Activated naive CD4-positive, alpha-beta T cell treated with anti-CD3 and anti-CD28 coated beads for 36 hours (primary cell): ENCODE data around the gene FGF22. TPM values are rescaled to one million over a fixed set of nuclear protein-coding genes. Genes with fewer than 3 reads are reported as not detected.
"Not testable (repeated sequence)": the region's sequence is repeated elsewhere in the genome, so short reads cannot be mapped to it uniquely, and the experiment has no call there.

ENCODE experiments used
- CTCF ChIA-PET: fragments of 350-600 bp; sonication (Branson Sonifier 250); formaldehyde crosslinking; loops from one replicate; lab custom pipeline; 2021; ENCODE audit warnings: antibody characterized with exemption; lab: Charles Lee
- DNase-seq: peaks from one replicate; pipeline ENCODE4 v3.0.0-alpha.2; 2020
- H3K27ac Mint-ChIP-seq: one replicate; pipeline ENCODE4 v1.8.0; 2021; ENCODE audit warnings: mild to moderate bottlenecking, mixed read lengths
- H3K27me3 Mint-ChIP-seq: one replicate; pipeline ENCODE4 v1.8.0; 2021; ENCODE audit warnings: low read depth, mixed read lengths
- H3K36me3 Mint-ChIP-seq: one replicate; pipeline ENCODE4 v1.8.0; 2021; ENCODE audit warnings: low read depth, mixed read lengths
- H3K4me1 Mint-ChIP-seq: one replicate; pipeline ENCODE4 v1.8.0; 2021; ENCODE audit warnings: low read depth, mixed read lengths
- H3K4me3 Mint-ChIP-seq: one replicate; pipeline ENCODE4 v1.8.0; 2021; ENCODE audit warnings: mild to moderate bottlenecking, moderate library complexity, mixed read lengths
- H3K9me3 Mint-ChIP-seq: one replicate; pipeline ENCODE4 v1.8.0; 2021; ENCODE audit warnings: mixed read lengths
- intact Hi-C: fragments of 100-400 bp; cut with micrococcal nuclease; formaldehyde crosslinking; loops from one replicate; pipeline ENCODE4 v1.15.1; 2023
- total RNA-seq, 2 experiments: library from RNA; stranded (reverse); gene quantifications; one replicate each; pipeline ENCODE4 v1.2.3, GENCODE V29; 2021

The FGF22 gene
- total RNA-seq, 2 experiments from 2014 or later, result not detected

GRCh38 chr19:618674-619285, 20.9 kb upstream of the FGF22 start:
- intact Hi-C loops, result no loop called here
- no peaks in the 10 kb centered on the region for H3K27me3 Mint-ChIP-seq
- H3K27ac Mint-ChIP-seq, result no peak overlapping the region
- CTCF ChIA-PET, result no interaction called here
- no peak overlapping the region for H3K4me3 Mint-ChIP-seq
- H3K9me3 Mint-ChIP-seq, result no peaks in the 10 kb centered on the region
- H3K4me1 Mint-ChIP-seq, result peaks cover 2% of the 10 kb centered on the region
- H3K36me3 Mint-ChIP-seq, result peaks cover 16% of the 10 kb centered on the region
- DNase-seq, result no peak

- Mint-ChIP-seq H3K9me3 (no peaks in the 10 kb centered on the region), H3K27me3 (no peaks in the 10 kb centered on the region), H3K4me1 (peaks cover 2% of the 10 kb centered on the region), H3K27ac (no peak overlapping the region), H3K4me3 (no peak overlapping the region), H3K36me3 (peaks cover 15% of the 10 kb centered on the region)
- intact Hi-C loops, result no loop called here
- DNase-seq, result no peak
- CTCF ChIA-PET, result no interaction called here
Measured at GRCh38 chr19:619286-620002, 20.2 kb upstream of the FGF22 start.

GRCh38 chr19:620166-620862, 19.4 kb upstream of the FGF22 start:
- CTCF ChIA-PET, result no interaction called here
- intact Hi-C loops, result no loop called here
- H3K4me1 Mint-ChIP-seq, result peaks cover 2% of the 10 kb centered on the region
- no peak overlapping the region for H3K27ac Mint-ChIP-seq
- peaks cover 11% of the 10 kb centered on the region for H3K36me3 Mint-ChIP-seq
- no peaks in the 10 kb centered on the region for H3K9me3 Mint-ChIP-seq
- DNase-seq, result no peak
- H3K27me3 Mint-ChIP-seq, result no peaks in the 10 kb centered on the region
- H3K4me3 Mint-ChIP-seq, result no peak overlapping the region

DNA sequence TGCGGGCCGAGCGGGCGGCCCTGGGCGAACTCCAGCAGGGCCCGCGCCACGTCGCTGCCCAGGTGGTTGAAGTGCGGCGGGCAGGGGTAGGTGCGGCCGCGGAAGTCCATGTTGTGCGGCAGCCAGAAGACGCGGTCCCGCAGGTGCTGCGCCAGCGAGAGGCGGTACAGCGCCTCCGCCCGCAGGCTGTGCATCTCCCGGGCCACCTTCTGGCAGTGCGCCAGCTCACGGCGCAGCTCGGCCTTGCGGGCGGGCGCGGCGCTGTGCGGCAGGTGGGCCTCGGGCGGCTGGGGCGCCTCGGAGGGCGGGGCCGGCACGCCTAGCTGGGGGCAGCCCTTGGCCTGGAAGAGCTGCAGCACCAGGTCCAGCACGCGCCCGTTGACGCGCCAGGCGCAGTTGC, 18.5 kb upstream of the FGF22 start:
- CTCF ChIA-PET, H3K4me1 Mint-ChIP-seq, H3K27me3 Mint-ChIP-seq, H3K27ac Mint-ChIP-seq, H3K9me3 Mint-ChIP-seq, H3K4me3 Mint-ChIP-seq, DNase-seq, intact Hi-C loops: not testable (repeated sequence)
- H3K36me3 Mint-ChIP-seq, result peaks cover 12% of the 10 kb centered on the region

DNA sequence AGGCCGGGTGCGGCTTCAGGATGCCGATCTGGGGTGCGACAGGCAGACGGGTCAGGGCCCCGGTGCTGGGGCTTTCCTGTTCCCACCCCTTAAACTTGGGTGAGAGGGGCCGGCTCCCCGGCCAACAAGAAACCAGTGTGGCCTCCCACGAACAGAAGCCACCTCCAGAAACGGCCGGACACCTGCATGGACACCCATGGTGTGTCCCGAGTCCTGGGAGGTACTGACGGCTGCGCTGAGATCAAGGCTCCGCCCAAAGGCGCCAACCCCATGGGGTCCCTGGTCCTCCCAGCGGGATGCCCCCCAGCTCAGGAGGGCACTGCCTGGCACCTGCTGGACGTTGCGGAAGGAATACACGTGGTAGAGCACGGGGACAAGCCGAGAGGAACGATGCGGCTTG, 17.9 kb upstream of the FGF22 start:
- intact Hi-C loops, result no loop called here
- Mint-ChIP-seq H3K9me3 (no peaks in the 10 kb centered on the region), H3K4me1 (no peaks in the 10 kb centered on the region), H3K27ac (no peak overlapping the region), H3K36me3 (peaks cover 12% of the 10 kb centered on the region), H3K27me3 (no peaks in the 10 kb centered on the region), H3K4me3 (no peak overlapping the region)
- no peak for DNase-seq
- CTCF ChIA-PET, result no interaction called here

DNA sequence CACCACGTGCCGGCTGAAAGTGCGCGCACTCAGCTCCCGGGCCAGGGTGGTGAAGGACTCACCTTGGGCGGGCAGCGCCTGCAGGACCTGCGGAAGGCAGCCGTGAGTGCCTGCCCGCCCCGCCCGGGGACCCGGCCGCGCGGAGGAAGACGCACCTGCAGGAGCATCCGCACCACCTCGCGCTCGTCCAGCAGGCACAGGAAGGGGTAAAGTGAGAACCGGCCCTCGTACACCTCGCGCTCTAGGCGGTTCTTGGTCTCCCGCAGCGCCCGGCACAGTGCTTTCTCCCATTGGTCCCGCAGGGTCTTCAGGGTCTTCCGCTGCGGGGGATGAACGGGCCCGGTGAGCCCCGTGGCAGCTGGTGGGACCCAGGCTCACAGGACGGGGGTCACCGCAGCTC, 17.0 kb upstream of the FGF22 start:
- Mint-ChIP-seq H3K27me3 (no peaks in the 10 kb centered on the region), H3K36me3 (peaks cover 9% of the 10 kb centered on the region), H3K4me1 (no peaks in the 10 kb centered on the region)

GRCh38 chr19:623175-623916, 16.3 kb upstream of the FGF22 start:
- no peak for DNase-seq
- Mint-ChIP-seq H3K27ac (no peak overlapping the region), H3K36me3 (peaks cover 11% of the 10 kb centered on the region), H3K27me3 (no peaks in the 10 kb centered on the region), H3K9me3 (no peaks in the 10 kb centered on the region), H3K4me1 (peaks cover 2% of the 10 kb centered on the region), H3K4me3 (no peak overlapping the region)
- CTCF ChIA-PET, result no interaction called here
- intact Hi-C loops, result no loop called here

More for the DNA sequence above, 17.0 kb upstream of the FGF22 start:
- CTCF ChIA-PET, result no interaction called here
- no peak for DNase-seq
- no peaks in the 10 kb centered on the region for H3K9me3 Mint-ChIP-seq
- no peak overlapping the region for H3K4me3 Mint-ChIP-seq
- intact Hi-C loops, result no loop called here
- H3K27ac Mint-ChIP-seq, result no peak overlapping the region

GRCh38 chr19:623974-624373, 15.7 kb upstream of the FGF22 start:
- CTCF ChIA-PET, result no interaction called here
- Mint-ChIP-seq H3K4me1 (peaks cover 7% of the 10 kb centered on the region), H3K36me3 (peaks cover 11% of the 10 kb centered on the region), H3K9me3 (no peaks in the 10 kb centered on the region), H3K27ac (no peak overlapping the region), H3K27me3 (no peaks in the 10 kb centered on the region), H3K4me3 (no peak overlapping the region)
- DNase-seq, result no peak
- intact Hi-C loops, result no loop called here

- H3K4me1 Mint-ChIP-seq, result peaks cover 8% of the 10 kb centered on the region
- H3K27me3 Mint-ChIP-seq, result no peaks in the 10 kb centered on the region
- no peak for DNase-seq
- CTCF ChIA-PET, result no interaction called here
- no peak overlapping the region for H3K4me3 Mint-ChIP-seq
- H3K36me3 Mint-ChIP-seq, result peaks cover 13% of the 10 kb centered on the region
- no peak overlapping the region for H3K27ac Mint-ChIP-seq
- no peaks in the 10 kb centered on the region for H3K9me3 Mint-ChIP-seq
- intact Hi-C loops, result no loop called here
Measured at GRCh38 chr19:624433-625109, 15.1 kb upstream of the FGF22 start.

- no peaks in the 10 kb centered on the region for H3K9me3 Mint-ChIP-seq
- H3K4me3 Mint-ChIP-seq, result no peak overlapping the region
- no peak for DNase-seq
- intact Hi-C loops, result no loop called here
- H3K27me3 Mint-ChIP-seq, result no peaks in the 10 kb centered on the region
- peaks cover 17% of the 10 kb centered on the region for H3K36me3 Mint-ChIP-seq
- CTCF ChIA-PET, result interaction anchor here (0.6 to 0.9 kb wide), 2 partner anchors 18 to 119 kb away, joined by 3 to 4 read pairs; no protein-coding TSS in a partner anchor
- H3K4me1 Mint-ChIP-seq, result peaks cover 13% of the 10 kb centered on the region
- no peak overlapping the region for H3K27ac Mint-ChIP-seq
Measured at GRCh38 chr19:625257-625656, 14.4 kb upstream of the FGF22 start.

- not testable (repeated sequence) for H3K27me3 Mint-ChIP-seq, H3K27ac Mint-ChIP-seq
- CTCF ChIA-PET, result interaction anchor here (0.6 to 1.1 kb wide), 3 partner anchors 15 to 249 kb away, joined by 3 to 5 read pairs (median 3); no protein-coding TSS in a partner anchor
Measured at GRCh38 chr19:626566-626965, 13.1 kb upstream of the FGF22 start.

More at GRCh38 chr19:626566-626965, 13.1 kb upstream of the FGF22 start:
- DNase-seq, H3K4me3 Mint-ChIP-seq, intact Hi-C loops, H3K9me3 Mint-ChIP-seq: not testable (repeated sequence)
- peaks cover 23% of the 10 kb centered on the region for H3K36me3 Mint-ChIP-seq
- H3K4me1 Mint-ChIP-seq, result peaks cover 24% of the 10 kb centered on the region
